Heart left ventricle (tissue), 13 donors: ENCODE data around the gene PAWR.

Source experiments
- CTCF ChIP-seq, 12 donors: fragments of 200-600 bp; sonication (generic) in 4 of 12; IDR thresholded peaks; one replicate each; pipeline versions ENCODE4 v1.5.0 to v1.8.0; 2018 to 2022; ENCODE audit warnings: antibody characterized with exemption in 12 of 12, mild to moderate bottlenecking in 5 of 12
- POLR2A ChIP-seq, 2 donors: fragments of 450-650 bp; IDR thresholded peaks; one replicate each; pipeline ENCODE4 v1.6.1; 2017; ENCODE audit warnings: antibody characterized with exemption in 2 of 2, mild to moderate bottlenecking in 2 of 2, moderate library complexity in 2 of 2
- donor health status: ischemic (EF 13 %, LVEDD 7.1; RV severe dilation, severe dysfunction).
- donor health status: DM: no; HTN: yes; CAD: no.
- donor health status: DM: no; HTN: no; CAD: no.
- donor health status: ischemic (EF 25% LVEDD 6.9; RV normal size, moderate dysfunction).
- donor health status: ischemic (EF 25% LVEDD 5.7; RV mildly dilated, moderate dysfunction).
- donor health status: ischemic (EF 35%, LVEDD 5.7; RV mildly dilated, moderate dysfunction).
- donor health status: nonischemic (EF 11% LVEDD 7.7; RV severe dilation, severe dysfunction).
- donor health status: DM: yes; HTN: yes; CAD: no.
- donor health status: PGD.
- donor health status: ischemic (EF 29% LVEDD 5.4; RV normal size, mild dysfunction).
- donor health status: nonischemic (EF 23%, LVEDD 6.1; RV moderate dilation, normal function).

GRCh38 chr12:79601908-79602307 is 88.9 kb downstream of the PAWR start:
- TF ChIP-seq CTCF (IDR thresholded peaks at IDR 0.05) (no peak), POLR2A (IDR thresholded peaks at IDR 0.05) (no peak)
